Measurements from ENCODE around the gene MED9.
A peak's percentile ranks its signal among the peaks of the same experiment; 100 is the strongest.

Gene MED9

GRCh38 chr17:17527534-17527933 is 50.7 kb downstream of the MED9 start:
- no peaks in the 10 kb centered on the region; a peak in 1 of 3 replicates for H3K36me3 ChIP-seq (ENCODE audit: control insufficient read depth in 2 of 2, insufficient read depth in 1 of 2, low read length in 2 of 2)
- no peak overlapping the region for H3K4me3 ChIP-seq (ENCODE audit: low read depth, low read length)
- peaks cover 2% of the 10 kb centered on the region; the same call in 1 of the 2 replicates for H3K4me1 ChIP-seq (ENCODE audit: control insufficient read depth, insufficient read depth, low read length)
- no peak overlapping the region for H3K27ac ChIP-seq (ENCODE audit: extremely low read depth, low read depth, low read length)
- ChIA-PET CTCF (interaction anchor here (0.6 to 1.4 kb wide), 2 partner anchors 41 to 222 kb away, joined by 3 to 4 read pairs; no protein-coding TSS in a partner anchor), POLR2A (interaction anchor here (1.5 kb wide), 1 partner anchor 11 kb away, joined by 3 read pairs; no protein-coding TSS in a partner anchor)
- TF ChIP-seq ZNF610 (tag by site-specific recombination; IDR thresholded peaks at IDR 0.05; ENCODE audit: borderline replicate concordance): no peak
- TF ChIP-seq ZNF184 (tag by site-specific recombination; IDR thresholded peaks at IDR 0.05): no peak
- TF ChIP-seq ZNF549 (tag by site-specific recombination; IDR thresholded peaks at IDR 0.05): no peak
- no peak for TF ChIP-seq ZNF121 (tag by site-specific recombination; IDR thresholded peaks at IDR 0.05)
- no peak for TF ChIP-seq ZNF548 (tag by site-specific recombination; IDR thresholded peaks at IDR 0.05)
- no peak for TF ChIP-seq ZNF48 (tag by site-specific recombination; IDR thresholded peaks at IDR 0.05)
- TF ChIP-seq OSR2 (tag by site-specific recombination; IDR thresholded peaks at IDR 0.05): no peak
- no peak for TF ChIP-seq ZFP3 (tag by site-specific recombination; IDR thresholded peaks at IDR 0.05; ENCODE audit: low read depth)
- no peak for TF ChIP-seq ZNF416 (tag by site-specific recombination; IDR thresholded peaks at IDR 0.05)
- no peak for TF ChIP-seq ZNF433 (tag by site-specific recombination; IDR thresholded peaks at IDR 0.05; ENCODE audit: low read depth)
- no peak for TF ChIP-seq ZNF174 (tag by site-specific recombination; IDR thresholded peaks at IDR 0.05)
- TF ChIP-seq ZNF664 (tag by site-specific recombination; IDR thresholded peaks at IDR 0.05): no peak
- no peak for TF ChIP-seq ZNF2 (tag by site-specific recombination; IDR thresholded peaks at IDR 0.05)
- no peak for TF ChIP-seq ZNF132 (tag by site-specific recombination; IDR thresholded peaks at IDR 0.05; ENCODE audit: borderline replicate concordance)
- TF ChIP-seq GFI1B (tag by site-specific recombination; IDR thresholded peaks at IDR 0.05): no peak
- H3K9me3 ChIP-seq (ENCODE audit: control insufficient read depth, insufficient read depth, low read depth, low read length): 0 out of 2 replicates have a peak, but pooled peaks cover 3% of the 10 kb centered on the region

DNA sequence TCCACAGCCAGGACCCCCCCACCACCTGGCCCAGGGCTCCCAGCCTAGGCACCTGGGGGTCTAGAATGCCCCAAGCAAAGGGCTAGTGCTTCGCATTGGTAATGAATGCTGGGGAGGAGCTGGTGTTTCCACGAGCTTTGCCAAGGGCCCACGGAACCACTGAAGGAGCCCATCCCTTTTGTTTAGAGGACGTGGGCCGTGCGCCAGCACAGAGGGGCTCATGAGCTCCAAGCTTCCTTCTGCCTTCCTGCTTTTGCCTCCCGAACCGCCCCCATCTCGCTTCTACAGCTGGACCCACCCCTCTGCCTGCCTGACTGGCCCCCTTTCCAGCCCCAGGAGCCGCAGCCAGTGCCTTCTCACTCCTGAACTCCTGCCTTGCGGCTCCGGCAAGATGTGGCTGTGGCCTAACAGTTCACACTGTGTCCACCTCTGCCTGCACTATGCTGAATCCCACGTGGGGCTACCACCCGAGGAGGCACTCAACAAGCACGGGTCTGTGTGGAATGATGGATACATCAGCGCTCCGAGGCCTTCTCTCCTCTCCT is 51.2 kb downstream of the MED9 start:
- TF ChIP-seq, protein P1, sequence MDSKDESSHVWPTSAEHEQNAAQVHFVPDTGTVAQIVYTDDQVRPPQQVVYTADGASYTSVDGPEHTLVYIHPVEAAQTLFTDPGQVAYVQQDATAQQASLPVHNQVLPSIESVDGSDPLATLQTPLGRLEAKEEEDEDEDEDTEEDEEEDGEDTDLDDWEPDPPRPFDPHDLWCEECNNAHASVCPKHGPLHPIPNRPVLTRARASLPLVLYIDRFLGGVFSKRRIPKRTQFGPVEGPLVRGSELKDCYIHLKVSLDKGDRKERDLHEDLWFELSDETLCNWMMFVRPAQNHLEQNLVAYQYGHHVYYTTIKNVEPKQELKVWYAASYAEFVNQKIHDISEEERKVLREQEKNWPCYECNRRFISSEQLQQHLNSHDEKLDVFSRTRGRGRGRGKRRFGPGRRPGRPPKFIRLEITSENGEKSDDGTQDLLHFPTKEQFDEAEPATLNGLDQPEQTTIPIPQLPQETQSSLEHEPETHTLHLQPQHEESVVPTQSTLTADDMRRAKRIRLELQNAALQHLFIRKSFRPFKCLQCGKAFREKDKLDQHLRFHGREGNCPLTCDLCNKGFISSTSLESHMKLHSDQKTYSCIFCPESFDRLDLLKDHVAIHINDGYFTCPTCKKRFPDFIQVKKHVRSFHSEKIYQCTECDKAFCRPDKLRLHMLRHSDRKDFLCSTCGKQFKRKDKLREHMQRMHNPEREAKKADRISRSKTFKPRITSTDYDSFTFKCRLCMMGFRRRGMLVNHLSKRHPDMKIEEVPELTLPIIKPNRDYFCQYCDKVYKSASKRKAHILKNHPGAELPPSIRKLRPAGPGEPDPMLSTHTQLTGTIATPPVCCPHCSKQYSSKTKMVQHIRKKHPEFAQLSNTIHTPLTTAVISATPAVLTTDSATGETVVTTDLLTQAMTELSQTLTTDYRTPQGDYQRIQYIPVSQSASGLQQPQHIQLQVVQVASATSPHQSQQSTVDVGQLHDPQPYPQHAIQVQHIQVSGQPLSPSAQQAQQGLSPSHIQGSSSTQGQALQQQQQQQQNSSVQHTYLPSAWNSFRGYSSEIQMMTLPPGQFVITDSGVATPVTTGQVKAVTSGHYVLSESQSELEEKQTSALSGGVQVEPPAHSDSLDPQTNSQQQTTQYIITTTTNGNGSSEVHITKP (tag by site-specific recombination; IDR thresholded peaks at IDR 0.05): no peak
- TF ChIP-seq ZIC2 (tag by site-specific recombination; IDR thresholded peaks at IDR 0.05): peak; percentile 55
- ChIA-PET CTCF (interaction anchor here (0.6 to 1.4 kb wide), 2 partner anchors 40 to 223 kb away, joined by 3 to 4 read pairs; no protein-coding TSS in a partner anchor), POLR2A (interaction anchor here (1.5 kb wide), 1 partner anchor 10 kb away, joined by 3 read pairs; no protein-coding TSS in a partner anchor)
- Histone ChIP-seq H3K4me3 (ENCODE audit: low read depth, low read length) (no peak overlapping the region), H3K9me3 (ENCODE audit: control insufficient read depth, insufficient read depth, low read depth, low read length) (0 out of 2 replicates have a peak, but pooled peaks cover 3% of the 10 kb centered on the region), H3K4me1 (ENCODE audit: control insufficient read depth, insufficient read depth, low read length) (peaks cover 2% of the 10 kb centered on the region; the same call in 1 of the 2 replicates), H3K36me3 (ENCODE audit: control insufficient read depth in 2 of 2, insufficient read depth in 1 of 2, low read length in 2 of 2) (no peaks in the 10 kb centered on the region; a peak in 1 of 3 replicates), H3K27ac (ENCODE audit: extremely low read depth, low read depth, low read length) (no peak overlapping the region)
